NT2/D1 (cell line): ENCODE measurements around the gene RPS6KA2.

Experiments used
- DNase-seq: peaks from one replicate; pipeline ENCODE4 v3.0.0-alpha.2; 2011; ENCODE audit warnings: low read depth, low spot score
- H3K27me3 ChIP-seq: 2 replicates; pipeline ENCODE4 v1.6.0; 2011; ENCODE audit warnings: mild to moderate bottlenecking; ENCODE audit not compliant: insufficient read length, insufficient read depth
- H3K36me3 ChIP-seq: 2 replicates; pipeline ENCODE4 v1.6.1; 2011; ENCODE audit warnings: mild to moderate bottlenecking, low read length, mixed read lengths; ENCODE audit not compliant: insufficient read depth, insufficient read length
- H3K4me1 ChIP-seq: 2 replicates; pipeline ENCODE4 v1.5.1; 2011; ENCODE audit not compliant: insufficient read depth, insufficient read length
- H3K4me3 ChIP-seq: 2 replicates; pipeline ENCODE4 v1.5.1; 2011; ENCODE audit warnings: low read depth; ENCODE audit not compliant: insufficient read length
- H3K9ac ChIP-seq: 2 replicates; pipeline ENCODE4 v1.6.0; 2011; ENCODE audit warnings: low read depth; ENCODE audit not compliant: insufficient read length
- H3K9me3 ChIP-seq: 2 replicates; pipeline ENCODE4 v1.5.1; 2011; ENCODE audit warnings: mild to moderate bottlenecking, low read length; ENCODE audit not compliant: insufficient read depth
- SUZ12 ChIP-seq: IDR thresholded peaks from 2 replicates; pipeline ENCODE4 v1.6.1; 2011; ENCODE audit not compliant: insufficient read length, insufficient read depth; ENCODE audit errors: extremely low read depth
- YY1 ChIP-seq: IDR thresholded peaks from 2 replicates; pipeline ENCODE4 v1.6.1; 2011; ENCODE audit not compliant: insufficient read length, insufficient read depth
- ZNF274 ChIP-seq: IDR thresholded peaks from 2 replicates; pipeline ENCODE4 v1.6.1; 2011; ENCODE audit warnings: mild to moderate bottlenecking, low read depth, low read length

The RPS6KA2 gene

DNA sequence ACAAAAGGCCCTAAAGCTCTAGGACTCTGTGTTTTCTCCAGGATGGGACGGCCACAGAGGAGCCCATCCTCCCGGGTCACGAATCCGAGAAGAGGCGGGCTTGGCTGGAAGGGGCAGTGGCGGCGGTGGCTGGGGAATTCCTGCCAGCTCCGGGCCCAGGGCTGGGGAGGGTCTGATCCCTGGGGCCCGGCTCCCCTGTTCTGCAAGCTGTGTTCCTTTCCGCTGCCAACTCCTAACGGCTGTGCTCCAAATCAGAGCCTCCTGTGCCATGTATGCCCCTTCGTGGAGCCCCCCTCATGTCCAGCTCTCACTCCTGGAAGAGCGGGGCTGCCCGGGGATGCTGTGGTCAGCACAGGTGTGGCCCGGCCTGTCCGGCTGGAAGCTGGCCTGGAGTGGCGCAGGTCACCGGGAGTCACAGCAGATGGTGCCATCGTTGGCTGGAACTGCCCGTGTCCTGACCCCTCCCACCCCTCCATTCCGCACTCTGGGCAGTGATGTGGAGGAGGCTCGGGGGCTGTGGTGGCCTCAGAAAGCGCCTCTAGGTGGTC, 156.1 kb downstream of the RPS6KA2 start:
- Histone ChIP-seq H3K27me3 (no peaks in the 10 kb centered on the region), H3K4me3 (no peak overlapping the region), H3K9me3 (no peaks in the 10 kb centered on the region), H3K4me1 (peaks cover 4% of the 10 kb centered on the region), H3K9ac (no peak overlapping the region), H3K36me3 (no peaks in the 10 kb centered on the region)
- no peak for DNase-seq
- TF ChIP-seq YY1 = no peak
- TF ChIP-seq SUZ12 = no peak
- TF ChIP-seq ZNF274 = no peak

DNA sequence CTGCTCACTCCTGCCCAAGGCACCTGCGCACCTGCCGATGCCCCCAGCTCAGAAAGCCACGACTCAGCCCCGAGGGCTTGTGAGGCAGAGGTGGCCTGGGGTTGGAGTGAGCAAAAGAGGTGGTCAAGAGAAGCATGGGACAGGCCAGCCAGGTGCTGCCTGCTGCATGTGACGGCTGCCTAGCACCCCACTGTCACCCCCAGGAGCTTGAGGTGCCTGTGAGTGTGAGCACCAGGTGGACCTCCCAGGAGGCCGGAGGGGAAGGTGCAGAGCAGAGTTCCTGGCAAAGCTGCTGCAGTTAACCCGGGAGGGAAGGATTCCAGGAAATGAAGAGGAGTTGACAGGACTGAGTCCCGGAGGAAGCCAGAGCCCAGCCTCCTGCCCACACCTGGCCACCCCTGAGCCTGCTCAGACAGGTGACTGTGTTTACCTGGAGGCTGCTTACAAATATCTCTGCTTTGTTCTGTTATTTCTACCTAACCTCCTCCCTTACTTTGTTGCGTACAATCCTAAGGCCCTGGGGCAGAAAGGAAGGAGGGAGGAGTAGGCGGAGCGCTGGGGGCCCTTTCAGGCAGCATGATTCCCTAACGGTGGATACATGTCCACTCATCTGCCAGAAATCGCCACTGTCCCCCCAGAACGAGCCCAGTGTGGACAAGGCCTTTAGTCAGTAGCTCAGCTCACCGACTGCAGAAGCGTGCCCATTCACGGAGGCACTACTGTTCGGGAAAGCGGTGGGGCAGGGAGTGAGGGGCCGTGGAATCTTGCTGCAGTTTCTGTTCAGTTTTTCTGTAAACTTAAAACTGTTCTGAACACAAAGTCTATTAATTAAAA, 156.8 kb downstream of the RPS6KA2 start:
- TF ChIP-seq YY1 (no peak), ZNF274 (no peak)

DNA sequence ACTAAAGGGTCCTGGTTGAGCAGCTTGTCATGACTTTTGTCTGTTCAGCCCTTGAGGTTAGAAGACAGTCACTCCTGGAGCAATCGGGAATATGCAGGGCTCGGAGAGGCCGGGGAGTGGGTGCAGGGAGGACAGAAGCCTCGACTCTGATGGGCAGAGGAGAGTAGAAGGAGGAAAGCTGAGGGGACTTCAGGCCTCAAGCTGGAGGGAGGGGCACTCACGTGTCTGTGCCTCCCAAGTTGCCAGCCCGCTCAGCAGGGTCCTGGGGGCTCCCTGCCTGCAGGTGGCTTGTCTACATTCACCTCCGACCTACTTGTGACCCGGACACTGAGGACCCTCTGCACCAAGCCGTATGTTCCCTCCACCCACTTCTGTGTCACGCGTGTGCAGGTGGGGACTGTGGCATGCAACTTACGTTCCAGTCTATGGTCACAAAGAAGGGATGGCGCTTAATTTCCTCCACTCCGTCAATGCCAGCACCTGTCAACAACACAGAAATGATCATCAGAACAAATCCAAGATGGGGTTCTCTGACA, 157.6 kb downstream of the RPS6KA2 start:
- no peak overlapping the region for H3K4me3 ChIP-seq
- H3K9me3 ChIP-seq = no peaks in the 10 kb centered on the region
- TF ChIP-seq SUZ12 (no peak), YY1 (no peak), ZNF274 (no peak)
- no peak for DNase-seq
- H3K4me1 ChIP-seq = peaks cover 4% of the 10 kb centered on the region
- H3K9ac ChIP-seq = no peak overlapping the region
- no peaks in the 10 kb centered on the region for H3K36me3 ChIP-seq
- H3K27me3 ChIP-seq = no peaks in the 10 kb centered on the region

More for the DNA sequence above, 156.8 kb downstream of the RPS6KA2 start:
- Histone ChIP-seq H3K36me3 (no peaks in the 10 kb centered on the region), H3K27me3 (no peaks in the 10 kb centered on the region), H3K9me3 (no peaks in the 10 kb centered on the region), H3K4me1 (peaks cover 4% of the 10 kb centered on the region), H3K4me3 (no peak overlapping the region), H3K9ac (no peak overlapping the region)
- no peak for DNase-seq

DNA sequence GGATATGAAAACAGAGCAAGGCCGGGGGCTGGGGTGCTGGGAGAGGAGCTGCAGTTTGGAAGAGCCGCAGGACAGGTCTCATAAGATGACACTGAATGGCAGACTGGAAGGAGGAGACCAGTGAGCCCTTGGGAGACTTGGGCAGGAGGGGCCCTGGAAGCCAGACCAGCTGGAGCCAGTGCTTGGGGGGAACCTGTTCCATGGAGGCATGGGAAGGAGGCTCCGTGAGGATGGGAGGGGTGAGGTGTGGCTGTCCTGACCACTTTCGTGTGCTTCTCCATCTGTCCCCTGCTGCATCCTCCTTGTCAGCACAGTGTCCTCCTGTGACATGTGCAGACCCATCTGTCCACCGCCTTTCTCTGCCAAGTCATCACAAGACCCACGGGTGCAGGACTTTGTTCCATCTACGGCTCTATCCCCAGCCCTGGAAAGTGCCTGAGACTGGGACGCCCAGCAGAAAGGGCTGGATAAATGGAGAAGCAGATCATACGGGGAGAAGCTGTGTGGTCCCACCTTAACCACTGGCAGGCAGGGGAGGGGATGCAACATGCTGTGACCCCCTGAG, 159.5 kb downstream of the RPS6KA2 start:
- H3K4me3 ChIP-seq = no peak overlapping the region
- peaks cover 4% of the 10 kb centered on the region for H3K4me1 ChIP-seq
- TF ChIP-seq SUZ12 (no peak), ZNF274 (no peak), YY1 (no peak)
- no peak for DNase-seq
- H3K36me3 ChIP-seq = no peaks in the 10 kb centered on the region
- H3K9me3 ChIP-seq = no peaks in the 10 kb centered on the region
- no peak overlapping the region for H3K9ac ChIP-seq
- H3K27me3 ChIP-seq = no peaks in the 10 kb centered on the region

DNA sequence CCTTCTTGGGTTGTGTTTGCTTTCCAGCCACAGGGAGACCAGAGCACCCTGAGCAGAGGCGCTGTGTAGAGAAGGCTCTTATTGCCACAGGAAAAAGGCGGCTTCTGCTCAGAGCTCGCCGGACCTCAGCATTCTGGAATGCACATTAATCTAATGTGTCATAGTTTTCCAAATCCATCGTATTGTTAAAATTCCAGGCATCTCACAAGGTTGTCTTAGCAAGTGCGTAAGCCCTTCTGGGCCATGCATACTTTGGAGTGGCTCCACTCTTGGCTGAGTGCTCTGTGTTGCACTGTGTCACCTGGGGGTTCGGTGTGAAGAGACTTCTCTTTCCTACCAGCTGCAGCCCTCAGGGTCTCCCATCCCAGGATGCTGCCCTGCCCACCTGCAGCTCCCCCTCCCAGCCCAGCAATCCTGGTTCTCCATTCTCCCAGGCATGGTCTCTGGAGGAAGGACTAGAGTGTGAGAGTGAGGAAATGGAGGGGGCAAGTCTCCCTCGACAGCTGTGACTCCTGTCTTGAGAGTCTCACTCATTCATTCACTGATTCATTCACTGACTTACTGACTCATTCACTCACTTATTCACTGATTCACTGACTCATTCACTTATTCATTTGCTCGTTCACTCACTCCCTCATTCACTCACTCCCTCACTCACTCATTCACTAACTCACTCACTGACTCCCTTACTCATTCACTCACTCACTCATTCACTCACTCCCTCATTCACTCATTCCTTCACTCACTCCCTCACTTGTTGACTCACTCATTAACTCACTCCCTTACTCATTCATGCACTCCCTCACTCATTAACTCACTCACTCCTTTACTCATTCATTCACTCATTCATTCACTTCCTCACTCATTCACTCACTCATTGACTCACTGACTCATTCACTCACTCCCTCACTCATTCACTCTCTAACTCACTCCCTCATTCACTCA, 160.6 kb downstream of the RPS6KA2 start:
- no peak for DNase-seq
- TF ChIP-seq YY1 = no peak
- TF ChIP-seq ZNF274 = no peak
- no peak for TF ChIP-seq SUZ12

DNA sequence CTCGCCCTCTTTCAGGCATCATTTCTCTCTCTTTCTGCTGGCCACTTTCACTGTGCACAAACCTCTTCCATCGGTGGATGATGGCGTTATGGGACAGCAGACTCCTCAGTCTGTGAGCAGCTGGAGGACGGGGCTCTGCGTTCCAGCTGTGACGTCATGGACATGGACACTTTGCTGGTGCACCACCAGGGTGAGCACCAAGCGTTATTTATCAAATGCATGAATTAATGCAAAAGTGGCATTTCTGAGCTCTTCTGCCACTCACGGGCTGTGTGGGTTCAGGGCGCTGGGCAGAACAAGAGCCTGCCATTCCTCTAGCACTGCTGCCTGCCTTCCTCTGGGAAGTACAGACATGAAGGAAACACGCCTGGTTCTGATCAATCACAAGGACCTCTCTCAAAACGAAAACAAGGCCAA, 161.4 kb downstream of the RPS6KA2 start:
- Histone ChIP-seq H3K27me3 (no peaks in the 10 kb centered on the region), H3K4me3 (no peak overlapping the region), H3K4me1 (peaks cover 6% of the 10 kb centered on the region), H3K9me3 (no peaks in the 10 kb centered on the region), H3K9ac (no peak overlapping the region), H3K36me3 (no peaks in the 10 kb centered on the region)
- TF ChIP-seq YY1 (no peak), SUZ12 (no peak), ZNF274 (no peak)
- no peak for DNase-seq

More for the DNA sequence above, 160.6 kb downstream of the RPS6KA2 start:
- Histone ChIP-seq H3K4me1 (peaks cover 4% of the 10 kb centered on the region), H3K27me3 (no peaks in the 10 kb centered on the region), H3K9me3 (no peaks in the 10 kb centered on the region), H3K36me3 (no peaks in the 10 kb centered on the region), H3K4me3 (no peak overlapping the region), H3K9ac (no peak overlapping the region)
